IPS-18c (cell line): ENCODE data around the gene ABCC9.
"Not testable (repeated sequence)": the region's sequence is repeated elsewhere in the genome, so short reads cannot be mapped to it uniquely, and the experiment has no call there.

Experiments
- H3K4me3 ChIP-seq: 2 replicates; pipeline ENCODE4 v1.7.0; 2013; ENCODE audit warnings: low read depth, mild to moderate bottlenecking, low read length, moderate library complexity; ENCODE audit not compliant: insufficient read depth
- H3K9me3 ChIP-seq: one replicate; pipeline ENCODE4 v1.6.1; 2013; ENCODE audit warnings: mild to moderate bottlenecking, low read length, moderate library complexity; ENCODE audit not compliant: control insufficient read depth, insufficient read depth

ABCC9 gene

DNA sequence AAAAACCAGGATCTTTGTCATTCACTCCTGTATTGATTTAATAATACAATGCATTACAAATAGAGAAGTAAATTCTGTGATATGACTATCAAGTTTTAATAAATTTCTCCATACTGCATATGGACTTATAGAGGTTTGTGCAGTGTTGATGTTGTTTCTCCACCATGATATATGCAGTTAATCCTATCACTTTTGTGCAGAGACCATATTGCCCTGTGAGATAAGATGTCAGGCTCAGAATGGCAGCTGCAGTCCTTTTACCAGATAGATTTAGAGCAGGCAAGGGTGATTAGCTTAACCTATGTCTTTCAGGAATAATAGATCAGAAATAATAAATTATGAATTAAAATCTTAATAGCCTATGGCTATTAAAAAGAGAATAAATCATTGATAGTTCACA lies 128.1 kb downstream of the ABCC9 start:
- Histone ChIP-seq H3K4me3 (no peak overlapping the region), H3K9me3 (no peaks in the 10 kb centered on the region)

DNA sequence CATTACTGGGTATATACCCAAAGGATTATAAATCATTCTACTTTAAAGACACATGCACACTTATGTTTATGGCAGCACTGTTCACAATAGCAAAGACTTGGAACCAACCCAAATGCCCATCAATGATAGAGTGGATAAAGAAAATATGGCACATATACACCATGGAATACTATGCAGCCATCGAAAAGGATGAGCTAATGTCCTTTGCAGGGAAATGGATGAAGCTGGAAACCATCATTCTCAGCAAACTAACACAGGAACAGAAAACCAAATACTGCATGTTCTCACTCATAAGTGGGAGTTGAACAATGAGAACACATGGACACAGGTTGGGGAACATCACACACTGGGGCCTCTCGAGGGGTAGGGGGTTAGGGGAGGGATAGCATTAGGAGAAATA lies 128.9 kb downstream of the ABCC9 start:
- not testable (repeated sequence) for H3K4me3 ChIP-seq

DNA sequence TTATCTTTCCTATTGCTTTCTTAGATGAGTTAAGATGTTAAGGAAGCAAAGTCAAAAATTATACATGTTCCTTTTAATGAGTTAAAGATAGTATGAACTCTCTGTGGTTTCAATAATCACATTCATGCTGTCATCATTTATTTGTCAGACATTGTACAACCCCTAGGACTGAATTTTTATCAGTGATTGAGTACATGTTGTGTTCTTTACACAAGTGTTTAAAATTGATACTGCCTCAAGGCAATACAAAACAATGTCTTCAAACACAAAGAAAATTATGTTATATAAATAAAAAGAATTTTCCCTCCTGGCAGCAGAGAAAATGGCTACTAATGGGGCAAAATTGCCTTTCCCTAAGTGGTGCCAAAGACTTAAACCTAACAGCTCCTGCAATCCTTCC lies 132.1 kb downstream of the ABCC9 start:
- H3K9me3 ChIP-seq: no peaks in the 10 kb centered on the region
- no peak overlapping the region for H3K4me3 ChIP-seq

More for the DNA sequence above, 128.9 kb downstream of the ABCC9 start:
- not testable (repeated sequence) for H3K9me3 ChIP-seq

DNA sequence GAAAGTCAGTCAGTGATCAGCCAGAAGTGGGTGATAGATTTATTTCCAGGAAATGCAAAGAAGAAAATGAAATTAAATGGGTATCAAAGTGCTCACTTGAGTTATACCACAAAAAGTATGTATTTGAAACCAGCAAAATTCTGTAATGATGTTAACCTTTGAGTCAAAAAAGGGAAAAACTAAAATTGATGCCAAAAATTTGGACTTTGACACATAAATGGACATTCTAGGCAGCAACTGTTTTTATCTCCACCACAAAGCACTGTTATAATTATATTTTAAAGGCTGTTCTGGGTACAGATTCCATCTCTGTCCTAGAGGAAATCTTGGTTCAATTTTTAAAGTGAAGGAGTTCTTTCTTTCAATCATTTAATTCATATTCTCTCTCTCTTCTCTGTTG lies 135.0 kb downstream of the ABCC9 start:
- Histone ChIP-seq H3K4me3 (no peak overlapping the region), H3K9me3 (no peaks in the 10 kb centered on the region)

DNA sequence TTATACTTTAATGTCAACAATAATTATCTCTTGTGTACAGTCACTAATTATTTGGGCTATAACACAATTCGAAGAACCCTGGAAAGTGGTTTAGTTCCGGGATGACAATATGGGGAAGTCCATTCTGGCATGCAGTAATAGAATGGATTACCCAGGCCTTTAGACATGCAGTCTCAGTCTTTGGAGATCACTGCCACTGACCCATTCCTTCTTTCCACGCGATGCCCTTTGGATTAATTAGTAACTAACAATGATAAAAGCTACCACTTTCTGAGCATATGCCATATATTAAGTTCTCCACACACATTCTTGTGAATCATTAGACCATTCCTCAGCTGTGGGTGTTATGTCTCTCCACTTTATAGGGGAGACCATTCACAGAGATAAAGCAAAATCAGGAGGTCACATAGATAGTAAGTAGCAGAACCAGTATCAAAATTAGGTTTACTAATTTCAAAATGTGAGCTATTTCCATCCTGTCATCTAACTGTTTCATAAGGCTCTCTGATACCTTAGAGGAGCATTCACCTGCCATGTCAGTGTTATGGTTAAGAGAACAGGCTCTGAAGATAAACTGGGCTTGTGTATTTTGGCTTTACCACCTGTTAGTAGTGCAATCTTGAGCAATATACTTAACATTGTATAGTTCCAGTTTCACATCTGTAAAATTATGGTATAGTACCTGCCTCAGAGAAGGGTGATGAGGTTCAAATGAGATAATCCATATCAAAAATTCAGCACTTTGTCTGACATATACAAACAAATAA lies 139.5 kb downstream of the ABCC9 start:
- no peak overlapping the region for H3K4me3 ChIP-seq
- H3K9me3 ChIP-seq: no peaks in the 10 kb centered on the region

DNA sequence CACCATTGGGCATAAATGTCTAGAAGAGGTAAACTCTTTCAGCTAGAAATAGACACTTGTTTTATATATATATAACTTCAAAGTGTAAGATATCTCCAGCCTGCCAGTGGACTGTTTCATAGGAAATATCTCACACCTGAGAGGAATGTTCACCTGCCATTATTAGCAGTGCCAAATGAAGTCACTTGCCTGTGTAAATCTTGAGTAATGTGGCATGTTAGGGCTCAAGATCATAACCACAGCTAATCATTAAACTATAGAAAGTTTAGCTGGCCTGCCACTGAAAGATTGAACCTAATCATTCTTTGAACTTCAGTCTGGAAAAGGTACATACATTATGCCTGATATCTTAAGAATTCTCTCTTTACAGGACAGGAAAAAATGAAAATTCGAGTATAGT lies 141.2 kb downstream of the ABCC9 start:
- H3K4me3 ChIP-seq: no peak overlapping the region
- no peaks in the 10 kb centered on the region for H3K9me3 ChIP-seq

DNA sequence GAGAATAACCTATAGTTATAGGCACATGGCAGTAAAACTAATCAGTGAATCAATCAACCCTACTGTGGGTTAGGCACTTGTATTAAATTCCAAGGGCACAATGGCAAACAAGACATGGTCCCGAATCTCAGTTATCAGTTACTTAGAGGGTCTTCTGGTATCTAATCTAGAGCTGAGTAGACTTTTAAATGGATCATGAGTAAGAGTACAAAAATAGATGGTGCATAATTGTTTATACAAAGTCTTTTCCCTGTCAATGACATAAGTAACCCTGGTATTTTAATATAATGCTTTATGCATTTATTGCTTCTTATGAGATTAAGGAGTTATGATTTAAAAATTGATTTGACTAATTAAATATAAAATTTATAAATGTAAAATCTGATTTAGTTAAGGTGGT lies 143.7 kb downstream of the ABCC9 start:
- H3K4me3 ChIP-seq: no peak overlapping the region
- no peaks in the 10 kb centered on the region for H3K9me3 ChIP-seq

DNA sequence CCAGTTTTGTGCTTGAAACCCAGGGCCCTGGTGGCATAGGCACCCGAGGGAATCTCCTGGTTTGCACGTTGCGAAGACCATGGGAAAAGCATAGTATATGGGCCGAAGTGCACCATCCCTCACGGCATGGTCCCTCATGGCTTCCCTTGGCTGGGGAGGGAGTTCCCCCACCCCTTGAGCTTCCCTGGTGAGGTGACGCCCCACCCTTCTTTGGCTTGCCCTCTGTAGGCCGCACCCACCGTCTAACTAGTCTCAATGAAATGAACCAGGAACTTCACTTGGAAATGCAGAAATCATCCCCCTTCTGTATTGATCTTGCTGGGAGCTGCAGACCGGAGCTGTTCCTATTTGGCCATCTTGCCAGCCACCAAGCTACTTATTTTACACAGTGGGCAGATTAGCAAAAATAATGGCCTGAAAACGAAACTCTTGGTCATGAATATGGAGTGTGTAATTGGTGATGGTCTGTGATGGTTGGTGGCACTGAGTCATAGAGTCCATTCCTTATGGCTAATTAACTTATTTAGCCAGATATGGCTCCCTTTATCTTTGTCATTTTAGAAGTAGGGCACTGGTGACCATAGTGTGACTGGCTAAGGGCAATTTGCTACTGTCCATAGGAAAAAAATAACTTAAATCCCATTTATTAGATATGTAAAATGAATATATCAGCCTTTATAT lies 145.4 kb downstream of the ABCC9 start:
- no peak overlapping the region for H3K4me3 ChIP-seq
- H3K9me3 ChIP-seq: no peaks in the 10 kb centered on the region

DNA sequence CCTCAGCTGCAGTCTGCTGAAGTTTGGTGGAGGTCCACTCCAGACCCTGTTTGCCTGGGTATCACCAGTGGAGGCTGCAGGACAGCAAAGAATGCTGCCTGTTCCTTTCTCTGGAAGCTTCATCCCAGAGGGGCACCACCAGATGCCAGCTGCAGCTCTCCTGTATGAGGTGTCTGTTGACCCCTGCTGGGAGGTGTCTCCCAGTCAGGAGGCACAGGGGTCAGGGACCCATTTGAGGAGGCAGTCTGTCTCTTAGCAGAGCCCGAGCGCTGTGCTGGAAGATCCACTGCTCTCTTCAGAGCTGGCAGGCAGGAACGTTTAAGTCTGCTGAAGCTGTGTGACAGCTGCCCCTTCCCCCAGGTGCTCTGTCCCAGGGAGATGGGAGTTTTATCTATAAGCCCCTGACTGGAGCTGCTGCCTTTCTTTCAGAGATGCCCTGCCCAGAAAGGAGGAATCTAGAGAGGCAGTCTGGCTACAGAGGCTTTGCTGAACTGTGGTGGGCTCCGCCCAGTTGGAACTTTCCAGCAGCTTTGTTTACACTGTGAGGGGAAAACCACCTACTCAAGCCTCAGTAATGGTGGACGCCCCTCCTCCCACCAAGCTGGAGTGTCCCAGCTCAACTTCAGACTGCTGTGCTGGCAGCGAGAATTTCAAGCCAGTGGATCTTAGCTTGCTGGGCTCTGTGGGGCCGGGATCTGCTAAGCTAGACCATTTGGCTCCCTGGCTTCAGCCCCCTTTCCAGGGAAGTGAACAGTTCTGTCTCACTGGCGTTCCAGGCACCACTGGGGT lies 146.2 kb downstream of the ABCC9 start:
- not testable (repeated sequence) for H3K9me3 ChIP-seq, H3K4me3 ChIP-seq

DNA sequence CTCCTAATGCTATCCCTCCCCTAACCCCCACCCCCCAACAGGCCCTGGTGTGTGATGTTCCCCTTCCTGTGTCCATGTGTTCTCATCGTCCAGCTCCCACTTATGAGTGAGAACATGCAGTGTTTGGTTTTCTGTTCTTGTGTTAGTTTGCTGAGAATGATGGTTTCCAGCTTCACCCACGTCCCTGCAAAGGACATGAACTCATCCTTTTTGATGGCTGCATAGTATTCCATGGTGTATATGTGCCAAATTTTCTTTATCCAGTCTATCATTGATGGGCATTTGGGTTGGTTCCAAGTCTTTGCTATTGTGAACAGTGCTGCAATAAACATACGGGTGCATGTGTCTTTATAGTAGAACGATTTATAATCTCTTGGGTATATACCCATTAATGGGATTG lies 151.5 kb downstream of the ABCC9 start:
- H3K9me3 ChIP-seq, H3K4me3 ChIP-seq: not testable (repeated sequence)

DNA sequence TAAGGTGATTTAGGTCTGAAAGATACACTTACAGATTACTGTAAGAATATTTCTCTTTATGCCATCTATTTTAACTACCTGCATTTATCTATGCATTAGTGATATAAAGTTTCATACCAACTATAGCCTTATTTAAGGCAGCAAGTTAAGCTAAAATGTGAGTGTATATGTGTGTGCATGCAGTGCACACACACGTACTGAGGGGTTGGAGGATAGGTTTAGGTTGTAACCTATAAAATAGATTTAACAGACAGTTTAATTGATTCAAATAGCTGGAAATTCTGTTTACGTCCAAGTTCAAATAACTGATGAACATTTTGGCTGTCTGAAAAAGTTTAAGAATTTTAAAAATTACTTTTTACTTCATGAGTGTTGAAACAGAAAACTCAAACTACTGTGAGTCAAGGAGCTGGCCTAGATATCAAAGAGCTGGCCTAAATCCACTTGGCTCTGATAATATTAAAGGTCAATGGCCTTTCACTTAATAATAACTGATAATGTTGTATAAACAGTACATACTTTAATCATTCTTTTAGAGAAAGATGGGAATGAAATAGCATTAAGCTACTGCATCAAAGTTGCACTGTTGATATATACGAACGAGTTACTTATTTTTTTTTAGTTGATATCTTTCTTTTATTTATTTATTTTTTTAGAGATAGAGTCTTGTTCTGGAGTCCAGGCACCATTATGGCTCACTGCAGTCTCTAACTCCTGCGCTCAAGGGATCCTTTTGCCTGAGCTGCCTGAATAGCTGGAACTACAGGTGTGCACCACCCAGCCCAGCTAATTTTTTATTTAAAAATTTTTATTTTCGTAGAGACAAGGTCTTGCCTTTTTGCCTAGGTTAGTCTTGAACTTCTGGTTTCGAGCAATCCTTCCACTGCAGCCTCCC lies 152.9 kb downstream of the ABCC9 start:
- Histone ChIP-seq H3K4me3 (no peak overlapping the region), H3K9me3 (no peaks in the 10 kb centered on the region)

DNA sequence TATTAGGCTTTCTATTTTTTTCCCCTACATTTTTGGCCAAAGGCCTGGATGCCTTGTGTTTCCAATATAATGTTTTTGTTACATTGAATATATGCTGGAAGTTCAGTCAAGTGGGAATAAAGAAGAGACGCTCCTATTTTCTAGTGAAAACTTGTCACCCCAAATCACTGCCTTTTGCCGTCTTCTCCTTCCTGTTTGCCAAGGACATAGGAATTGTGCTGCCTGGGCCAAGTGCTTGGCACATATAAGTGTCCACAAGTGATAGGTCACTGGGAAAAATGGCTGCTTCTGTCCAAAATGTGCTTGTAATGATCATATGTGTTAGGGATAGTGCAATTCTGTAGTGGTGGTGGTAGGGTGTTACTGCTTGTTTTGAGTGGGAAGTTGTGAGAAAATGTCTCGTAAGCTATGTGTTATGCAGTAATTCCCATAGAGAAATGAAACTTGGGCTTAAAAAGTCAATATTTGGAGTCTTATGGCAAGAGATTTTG lies 155.1 kb downstream of the ABCC9 start:
- Histone ChIP-seq H3K9me3 (no peaks in the 10 kb centered on the region), H3K4me3 (no peak overlapping the region)

DNA sequence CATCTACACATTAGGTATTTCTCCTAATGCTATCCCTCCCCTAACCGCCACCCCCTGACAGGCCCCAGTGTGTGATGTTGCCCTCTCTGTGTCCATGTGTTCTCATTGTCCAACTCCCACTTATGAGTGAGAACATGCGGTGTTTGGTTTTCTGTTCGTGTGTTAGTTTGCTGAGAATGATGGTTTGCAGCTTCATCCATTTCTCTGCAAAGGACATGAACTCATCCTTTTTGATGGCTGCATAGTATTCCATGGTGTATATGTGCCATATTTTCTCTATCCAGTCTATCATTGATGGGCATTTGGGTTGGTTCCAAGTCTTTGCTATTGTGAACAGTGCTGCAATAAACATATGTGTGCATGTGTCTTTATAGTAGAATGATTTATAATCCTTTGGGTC lies 158.5 kb downstream of the ABCC9 start:
- not testable (repeated sequence) for H3K9me3 ChIP-seq, H3K4me3 ChIP-seq

DNA sequence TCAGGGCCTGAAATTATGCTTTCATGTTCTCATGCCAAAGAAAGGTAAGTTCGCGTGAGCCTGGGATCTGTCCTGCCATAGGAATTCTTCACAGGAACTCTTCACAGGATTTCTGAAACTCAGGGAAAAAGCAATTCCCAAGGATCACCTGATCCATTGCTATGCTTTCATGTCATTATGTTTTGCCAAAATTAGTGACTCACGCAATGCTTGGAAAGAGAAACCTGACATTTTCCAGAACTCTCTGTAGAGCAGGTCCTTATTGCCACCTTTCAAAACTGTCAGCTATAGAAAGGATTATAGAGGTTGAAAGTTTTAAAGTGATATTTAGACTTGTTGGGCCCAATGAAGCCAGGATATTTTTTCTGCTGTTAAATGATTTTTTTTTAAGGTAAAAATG lies 160.4 kb downstream of the ABCC9 start:
- no peak overlapping the region for H3K4me3 ChIP-seq
- H3K9me3 ChIP-seq: no peaks in the 10 kb centered on the region

DNA sequence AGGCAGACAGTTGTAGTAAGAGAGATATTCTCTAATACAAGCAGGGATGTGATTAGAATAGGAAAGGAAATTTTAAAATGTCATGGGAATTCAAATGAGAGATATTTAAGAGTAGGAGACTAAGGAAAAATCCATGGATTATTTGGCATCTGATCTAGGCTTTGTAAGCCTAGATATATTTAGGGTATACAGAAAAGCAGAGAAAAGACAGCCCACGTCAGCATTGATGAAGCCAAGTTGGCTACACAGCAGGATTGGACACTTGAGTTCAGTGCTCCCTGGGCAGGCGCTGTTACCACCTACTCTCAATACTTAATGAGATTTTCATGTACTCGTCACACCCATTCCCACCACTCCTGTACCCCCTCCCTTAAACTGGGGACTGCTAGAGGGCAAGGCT lies 165.1 kb downstream of the ABCC9 start:
- Histone ChIP-seq H3K4me3 (no peak overlapping the region), H3K9me3 (no peaks in the 10 kb centered on the region)

DNA sequence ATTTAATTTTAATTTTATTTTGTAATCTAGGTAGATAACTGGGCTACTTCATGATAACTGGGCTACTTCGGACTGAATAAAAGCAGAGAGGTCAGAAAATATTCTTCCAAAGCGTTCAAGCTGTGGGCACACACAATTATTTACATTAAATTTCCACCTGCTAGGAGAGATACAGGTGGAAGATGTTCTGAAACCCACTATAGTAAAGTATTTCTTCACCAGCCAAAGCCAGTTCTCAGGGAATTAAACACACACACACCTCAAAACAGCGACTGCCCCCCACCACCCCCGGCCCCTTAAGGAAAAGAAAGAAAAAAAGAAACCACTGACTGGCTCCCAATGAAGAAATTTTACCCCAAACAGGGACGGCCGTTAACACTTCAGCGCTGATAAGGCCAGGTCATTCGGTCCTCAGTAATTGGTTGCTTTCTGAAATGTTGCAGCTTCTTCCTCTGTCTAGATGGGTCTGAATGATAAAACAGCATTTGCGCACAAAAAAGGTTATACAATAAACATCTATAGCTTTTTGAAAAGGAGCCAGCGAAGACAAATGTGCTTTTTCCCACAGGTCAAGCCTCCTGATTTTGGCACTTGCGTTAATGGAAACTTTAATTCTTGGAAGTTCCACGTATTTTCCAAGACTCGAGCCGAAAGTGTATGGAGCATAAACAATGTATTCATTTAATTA lies 165.9 kb downstream of the ABCC9 start:
- Histone ChIP-seq H3K9me3 (no peaks in the 10 kb centered on the region), H3K4me3 (no peak overlapping the region; the same call in 1 of the 2 replicates)
